Measurements from ENCODE around the gene DIDO1.

DIDO1 gene

DNA sequence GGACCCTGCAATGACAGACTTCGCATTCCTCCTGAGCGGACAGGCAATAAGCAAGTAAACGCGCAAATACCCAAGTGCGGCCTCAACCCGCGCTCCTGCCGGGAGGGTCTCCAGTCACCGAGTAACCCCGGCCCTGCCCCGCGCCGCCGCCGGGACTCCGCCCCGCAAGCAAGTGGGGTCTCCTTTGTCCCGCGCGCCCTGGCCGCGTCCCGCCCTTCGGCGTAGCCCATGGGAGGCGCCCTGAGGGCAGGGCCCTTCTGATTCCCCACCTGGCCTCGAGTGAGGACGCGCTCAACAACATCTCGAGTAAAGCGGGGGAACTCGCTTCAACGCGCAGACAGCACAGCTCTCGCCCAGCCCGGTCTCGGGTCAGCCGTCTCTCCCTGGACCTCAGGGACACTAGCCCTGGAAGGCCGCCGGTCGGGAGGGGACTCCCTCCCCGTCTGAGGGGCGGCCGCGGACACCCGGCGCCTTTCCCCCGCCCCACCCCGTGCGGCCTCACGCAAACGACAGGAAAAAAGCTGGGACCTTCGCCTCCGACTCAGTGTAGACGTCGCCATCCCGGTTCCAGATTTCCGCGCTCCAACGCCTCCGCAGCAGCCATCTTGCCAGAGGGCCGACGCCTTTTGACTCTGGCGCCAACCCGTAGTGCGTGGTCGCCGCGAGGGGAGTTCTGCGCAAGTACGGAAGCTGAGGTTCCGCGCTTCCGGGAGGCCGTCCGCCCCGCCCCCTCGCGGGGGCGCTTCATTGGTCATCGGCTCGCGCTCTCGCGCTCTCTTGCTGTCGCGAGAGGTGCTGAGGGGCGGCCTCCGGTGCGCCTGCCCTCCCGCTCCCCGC lies 11.2 kb upstream of the DIDO1 start:
- Histone ChIP-seq H3K27ac (ENCODE audit: low read length) (no peak overlapping the region), H3K4me3 (ENCODE audit: low read length) (peak overlapping the region; percentile 91), H3K27me3 (ENCODE audit: control insufficient read depth, insufficient read depth, low read length) (no peaks in the 10 kb centered on the region), H3K4me1 (ENCODE audit: control insufficient read depth, insufficient read depth, low read length) (peaks cover 8% of the 10 kb centered on the region), H3K36me3 (ENCODE audit: control insufficient read depth, insufficient read depth, low read length) (peaks cover 18% of the 10 kb centered on the region; the same call in 1 of the 2 replicates), H3K9me3 (ENCODE audit: control insufficient read depth, insufficient read depth, low read length) (no peaks in the 10 kb centered on the region)
- DNase-seq (ENCODE audit: low read depth, low spot score) = no peak
- no CpG with 5 or more reads among the region's 92 CpGs for WGBS (ENCODE audit: insufficient coverage, insufficient read length)

- Histone ChIP-seq H3K4me1 (ENCODE audit: control insufficient read depth, insufficient read depth, low read length) (peaks cover 8% of the 10 kb centered on the region), H3K27ac (ENCODE audit: low read length) (no peak overlapping the region), H3K9me3 (ENCODE audit: control insufficient read depth, insufficient read depth, low read length) (no peaks in the 10 kb centered on the region), H3K4me3 (ENCODE audit: low read length) (no peak overlapping the region), H3K27me3 (ENCODE audit: control insufficient read depth, insufficient read depth, low read length) (no peaks in the 10 kb centered on the region), H3K36me3 (ENCODE audit: control insufficient read depth, insufficient read depth, low read length) (peaks cover 18% of the 10 kb centered on the region; the same call in 1 of the 2 replicates)
- DNase-seq (ENCODE audit: low read depth, low spot score) = no peak
- WGBS (ENCODE audit: insufficient coverage, insufficient read length) = no CpG with 5 or more reads among the region's 22 CpGs
These were observed 9.8 kb upstream of the DIDO1 start for GRCh38 chr20:62935968-62936585.

- Histone ChIP-seq H3K4me1 (ENCODE audit: control insufficient read depth, insufficient read depth, low read length) (peaks cover 8% of the 10 kb centered on the region), H3K27ac (ENCODE audit: low read length) (no peak overlapping the region), H3K4me3 (ENCODE audit: low read length) (no peak overlapping the region), H3K36me3 (ENCODE audit: control insufficient read depth, insufficient read depth, low read length) (peaks cover 18% of the 10 kb centered on the region; the same call in 1 of the 2 replicates), H3K9me3 (ENCODE audit: control insufficient read depth, insufficient read depth, low read length) (no peaks in the 10 kb centered on the region), H3K27me3 (ENCODE audit: control insufficient read depth, insufficient read depth, low read length) (no peaks in the 10 kb centered on the region)
- DNase-seq (ENCODE audit: low read depth, low spot score) = no peak
- WGBS (ENCODE audit: insufficient coverage, insufficient read length) = 100% methylated on average over 2 of the region's 12 CpGs
These were observed 9.1 kb upstream of the DIDO1 start for GRCh38 chr20:62935204-62935967.

DNA sequence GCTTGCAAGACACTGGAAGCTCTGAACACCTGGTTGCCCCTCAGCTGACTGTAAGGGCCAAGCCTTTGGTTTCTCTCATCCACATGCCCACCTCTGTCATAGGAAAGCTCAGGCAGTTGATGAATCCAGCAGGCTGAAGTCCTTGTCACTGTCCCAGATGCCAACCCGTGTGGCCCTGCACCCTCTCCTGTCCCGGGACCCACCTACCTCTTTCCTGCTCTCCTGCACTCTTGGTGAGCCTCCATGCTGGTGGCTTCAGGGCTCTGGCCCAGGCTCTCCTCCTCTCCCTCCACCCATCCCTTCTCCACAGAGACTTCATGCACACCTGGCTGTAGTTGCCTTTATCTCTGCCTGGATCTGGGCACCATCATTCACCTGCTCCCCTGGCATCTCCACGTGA lies 7.7 kb upstream of the DIDO1 start:
- Histone ChIP-seq H3K27ac (ENCODE audit: low read length) (no peak overlapping the region), H3K27me3 (ENCODE audit: control insufficient read depth, insufficient read depth, low read length) (no peaks in the 10 kb centered on the region), H3K9me3 (ENCODE audit: control insufficient read depth, insufficient read depth, low read length) (no peaks in the 10 kb centered on the region), H3K4me1 (ENCODE audit: control insufficient read depth, insufficient read depth, low read length) (peaks cover 7% of the 10 kb centered on the region), H3K36me3 (ENCODE audit: control insufficient read depth, insufficient read depth, low read length) (peaks cover 18% of the 10 kb centered on the region; the same call in 1 of the 2 replicates), H3K4me3 (ENCODE audit: low read length) (no peak overlapping the region)
- no peak for DNase-seq (ENCODE audit: low read depth, low spot score)
- no CpG with 5 or more reads among the region's 3 CpGs for WGBS (ENCODE audit: insufficient coverage, insufficient read length)

DNA sequence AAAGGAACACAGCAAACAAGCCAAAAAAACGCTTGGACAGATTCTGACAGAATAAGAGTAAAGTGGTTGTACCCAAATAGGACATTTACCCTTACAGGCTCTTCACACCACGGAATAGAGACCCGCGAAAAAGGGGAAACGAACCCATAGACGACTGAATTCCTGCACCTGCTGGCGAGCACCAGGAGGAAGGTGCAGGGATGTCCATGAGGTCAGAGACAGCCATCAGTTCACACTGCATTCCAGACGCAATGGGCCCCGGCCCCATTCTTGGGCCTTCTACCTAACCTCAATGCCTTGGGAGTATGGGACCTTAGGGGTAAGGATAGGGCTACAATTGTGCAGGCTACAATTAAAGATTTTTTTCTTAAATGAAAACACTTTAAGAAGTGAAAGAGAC lies 5.2 kb upstream of the DIDO1 start:
- Histone ChIP-seq H3K9me3 (ENCODE audit: control insufficient read depth, insufficient read depth, low read length) (no peaks in the 10 kb centered on the region), H3K27ac (ENCODE audit: low read length) (no peak overlapping the region), H3K4me3 (ENCODE audit: low read length) (no peak overlapping the region), H3K36me3 (ENCODE audit: control insufficient read depth, insufficient read depth, low read length) (peaks cover 18% of the 10 kb centered on the region; the same call in 1 of the 2 replicates), H3K27me3 (ENCODE audit: control insufficient read depth, insufficient read depth, low read length) (no peaks in the 10 kb centered on the region), H3K4me1 (ENCODE audit: control insufficient read depth, insufficient read depth, low read length) (peaks cover 9% of the 10 kb centered on the region)
- no CpG with 5 or more reads among the region's 9 CpGs for WGBS (ENCODE audit: insufficient coverage, insufficient read length)
- no peak for DNase-seq (ENCODE audit: low read depth, low spot score)

DNA sequence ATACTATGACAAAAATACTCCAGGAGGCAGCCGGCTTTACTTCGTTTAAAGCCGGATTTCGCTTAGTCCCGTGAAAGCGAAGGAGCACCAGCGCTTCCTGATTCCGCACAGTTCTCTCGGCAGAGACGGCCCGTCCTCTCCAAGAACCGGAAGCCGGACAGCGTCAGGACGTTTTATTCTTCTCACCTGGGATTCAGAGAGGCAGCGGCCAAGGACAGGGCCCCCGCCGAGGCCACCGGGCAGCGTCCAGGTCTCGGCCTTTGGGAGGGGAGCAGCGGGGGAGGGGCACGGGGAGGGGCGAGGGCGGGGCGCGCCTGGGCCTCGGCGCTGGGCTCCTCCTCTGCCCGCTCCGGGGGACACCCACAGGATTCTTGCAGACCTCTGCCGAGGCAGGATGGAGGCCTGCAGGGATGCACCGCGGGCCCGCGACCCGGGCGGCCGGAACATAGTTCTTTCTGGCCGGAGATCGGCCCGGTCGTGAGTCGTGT lies 2.8 kb upstream of the DIDO1 start:
- no CpG with 5 or more reads among the region's 44 CpGs for WGBS (ENCODE audit: insufficient coverage, insufficient read length)
- H3K9me3 ChIP-seq (ENCODE audit: control insufficient read depth, insufficient read depth, low read length) = no peaks in the 10 kb centered on the region
- no peaks in the 10 kb centered on the region for H3K27me3 ChIP-seq (ENCODE audit: control insufficient read depth, insufficient read depth, low read length)
- peaks cover 6% of the 10 kb centered on the region for H3K4me1 ChIP-seq (ENCODE audit: control insufficient read depth, insufficient read depth, low read length)
- no peak for DNase-seq (ENCODE audit: low read depth, low spot score)
- H3K36me3 ChIP-seq (ENCODE audit: control insufficient read depth, insufficient read depth, low read length) = 0 out of 2 replicates have a peak, but pooled peaks cover 3% of the 10 kb centered on the region
- H3K27ac ChIP-seq (ENCODE audit: low read length) = peak overlapping the region; percentile 34
- peak overlapping the region; percentile 32; the same call in 1 of the 2 replicates for H3K4me3 ChIP-seq (ENCODE audit: low read length)

GRCh38 chr20:62928246-62928939 lies 2.1 kb upstream of the DIDO1 start:
- no peaks in the 10 kb centered on the region for H3K27me3 ChIP-seq (ENCODE audit: control insufficient read depth, insufficient read depth, low read length)
- no CpG with 5 or more reads among the region's 14 CpGs for WGBS (ENCODE audit: insufficient coverage, insufficient read length)
- DNase-seq (ENCODE audit: low read depth, low spot score) = no peak
- peak overlapping the region; percentile 32; the same call in 1 of the 2 replicates for H3K4me3 ChIP-seq (ENCODE audit: low read length)
- H3K4me1 ChIP-seq (ENCODE audit: control insufficient read depth, insufficient read depth, low read length) = peaks cover 4% of the 10 kb centered on the region; the same call in 1 of the 2 replicates
- H3K27ac ChIP-seq (ENCODE audit: low read length) = peak overlapping the region; percentile 34
- no peaks in the 10 kb centered on the region for H3K36me3 ChIP-seq (ENCODE audit: control insufficient read depth, insufficient read depth, low read length)
- H3K9me3 ChIP-seq (ENCODE audit: control insufficient read depth, insufficient read depth, low read length) = no peaks in the 10 kb centered on the region

- no peaks in the 10 kb centered on the region for H3K27me3 ChIP-seq (ENCODE audit: control insufficient read depth, insufficient read depth, low read length)
- H3K4me1 ChIP-seq (ENCODE audit: control insufficient read depth, insufficient read depth, low read length) = peaks cover 5% of the 10 kb centered on the region; the same call in 1 of the 2 replicates
- no CpG with 5 or more reads among the region's 12 CpGs for WGBS (ENCODE audit: insufficient coverage, insufficient read length)
- H3K9me3 ChIP-seq (ENCODE audit: control insufficient read depth, insufficient read depth, low read length) = no peaks in the 10 kb centered on the region
- peak overlapping the region; percentile 74; the same call in 1 of the 2 replicates for H3K4me3 ChIP-seq (ENCODE audit: low read length)
- no peak for DNase-seq (ENCODE audit: low read depth, low spot score)
- no peaks in the 10 kb centered on the region for H3K36me3 ChIP-seq (ENCODE audit: control insufficient read depth, insufficient read depth, low read length)
- H3K27ac ChIP-seq (ENCODE audit: low read length) = peak overlapping the region; percentile 48
These were observed 912 bp upstream of the DIDO1 start for GRCh38 chr20:62927128-62927705.

DNA sequence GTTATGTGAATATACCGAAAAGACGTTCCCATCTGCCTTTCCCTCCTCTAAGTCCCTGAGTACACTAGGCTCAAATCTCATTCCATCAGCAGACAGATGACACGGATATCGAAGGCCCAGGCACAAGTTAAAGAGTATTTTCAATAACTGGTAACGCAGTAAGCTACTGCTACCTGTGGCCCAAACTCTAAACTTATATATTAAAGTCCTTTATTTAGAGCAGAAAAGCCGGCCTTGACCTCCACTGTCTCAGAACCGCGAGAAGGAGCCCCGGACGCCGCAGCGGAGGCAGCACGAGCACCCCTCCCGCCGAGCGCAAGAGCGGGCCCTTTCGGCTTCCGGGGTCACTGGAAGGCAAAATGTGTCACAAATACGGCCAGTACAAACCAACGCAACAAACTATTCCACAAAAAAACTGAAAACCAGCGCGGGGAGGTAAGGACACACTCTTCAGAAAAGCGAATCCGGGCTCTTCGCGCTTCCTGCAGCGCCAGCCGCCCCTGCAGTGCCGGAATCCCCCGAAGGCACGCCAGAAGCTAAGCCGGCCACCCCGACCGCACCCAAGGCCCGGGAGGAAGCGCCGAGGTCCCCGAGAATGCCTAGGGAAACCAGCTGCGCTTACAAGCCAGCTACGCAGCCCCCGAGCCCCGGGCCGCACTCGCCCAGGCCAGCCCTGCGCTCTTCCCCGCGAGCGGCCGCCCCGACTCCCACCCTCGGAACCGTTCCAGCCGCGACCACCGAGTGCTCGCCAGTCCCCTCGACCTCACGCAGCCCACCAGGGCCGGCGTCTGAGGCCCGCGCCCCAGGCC lies 681 bp downstream of the DIDO1 start:
- Histone ChIP-seq H3K27ac (ENCODE audit: low read length) (no peak overlapping the region), H3K9me3 (ENCODE audit: control insufficient read depth, insufficient read depth, low read length) (no peaks in the 10 kb centered on the region), H3K36me3 (ENCODE audit: control insufficient read depth, insufficient read depth, low read length) (no peaks in the 10 kb centered on the region), H3K4me3 (ENCODE audit: low read length) (peak overlapping the region; percentile 74), H3K27me3 (ENCODE audit: control insufficient read depth, insufficient read depth, low read length) (no peaks in the 10 kb centered on the region), H3K4me1 (ENCODE audit: control insufficient read depth, insufficient read depth, low read length) (peaks cover 5% of the 10 kb centered on the region; the same call in 1 of the 2 replicates)
- WGBS (ENCODE audit: insufficient coverage, insufficient read length) = no CpG with 5 or more reads among the region's 63 CpGs
- DNase-seq (ENCODE audit: low read depth, low spot score) = no peak
